ENCODE measurements around the gene TCAP. TPM values are rescaled to one million over a fixed set of nuclear protein-coding genes. Genes with fewer than 3 reads are reported as not detected.

The TCAP gene
- total and polyA plus RNA-seq, 10 of the 15 experiments (the other 5 are each of a cell fraction or from before 2014, with no cell fraction given) = 0.17 to 1.0 (median 0.36) TPM; not detected in 3

- Histone ChIP-seq H3K79me2 (ENCODE audit: control insufficient read depth, insufficient read depth, low read length) (no peaks in the 10 kb centered on the region), H3K4me2 (ENCODE audit: control insufficient read depth, insufficient read depth) (no peak overlapping the region), H3K27ac (ENCODE audit: control insufficient read depth, insufficient read depth) (no peak overlapping the region), H3K27me3 (replicated peaks in 1 of 2; ENCODE audit: control insufficient read depth in 2 of 2, insufficient read depth in 2 of 2, low read length in 1 of 2) (peaks cover 3 to 4% of the 10 kb centered on the region in 2 experiments; a peak in 3 of 4 replicates), H4K20me1 (ENCODE audit: control insufficient read depth, insufficient read depth) (no peaks in the 10 kb centered on the region; the same call in 1 of the 2 replicates), H3K4me3 (no peak overlapping the region), H3K9ac (ENCODE audit: control insufficient read depth, insufficient read depth, low read length) (no peak overlapping the region), H3K9me3 (replicated peaks; ENCODE audit: control insufficient read depth, insufficient read depth, low read length) (no peaks in the 10 kb centered on the region), H2AFZ (ENCODE audit: control insufficient read depth, low read depth, low read length) (no peak overlapping the region), H3K36me3 (ENCODE audit: control insufficient read depth in 2 of 2, insufficient read depth in 2 of 2, low read length in 1 of 2) (peaks cover 6 to 21% of the 10 kb centered on the region in 2 experiments; a peak in 3 of 4 replicates), H3K4me1 (ENCODE audit: control insufficient read depth, insufficient read depth, low read length) (peaks cover 6% of the 10 kb centered on the region; the same call in 1 of the 2 replicates)
- ATAC-seq = no peak
- in situ Hi-C loops (cut with MboI) = no loop called here
- no TSS peak for BruUV-seq (replicated peaks)
- no peak for DNase-seq (ENCODE audit: low read depth, low spot score)
- RAD21 ChIA-PET (ENCODE audit: unreplicated experiment) = no interaction called here
- SMC1A ChIA-PET (ENCODE audit: uncharacterized antibody, unreplicated experiment) = no interaction called here
- intact Hi-C loops (cut with micrococcal nuclease; ENCODE audit: unreplicated experiment) = no loop called here
- POLR2A ChIA-PET = no interaction called here
- WGBS (ENCODE audit: insufficient coverage, insufficient replicate concordance, low lambda C conversion rate, missing lambda C conversion rate) = no CpG with 5 or more reads among the region's 4 CpGs
- CTCF ChIA-PET = interaction anchor here (1.6 to 1.7 kb wide), 2 partner anchors 9 kb away, joined by 4 to 10 read pairs; no protein-coding TSS in a partner anchor
- no peak for FAIRE-seq
- no peak for TF ChIP-seq IRF4 (IDR thresholded peaks at IDR 0.05; ENCODE audit: low read depth, low read length)
- no peak for TF ChIP-seq ZBTB40 (IDR thresholded peaks at IDR 0.05; ENCODE audit: borderline replicate concordance)
- TF ChIP-seq, protein P1, sequence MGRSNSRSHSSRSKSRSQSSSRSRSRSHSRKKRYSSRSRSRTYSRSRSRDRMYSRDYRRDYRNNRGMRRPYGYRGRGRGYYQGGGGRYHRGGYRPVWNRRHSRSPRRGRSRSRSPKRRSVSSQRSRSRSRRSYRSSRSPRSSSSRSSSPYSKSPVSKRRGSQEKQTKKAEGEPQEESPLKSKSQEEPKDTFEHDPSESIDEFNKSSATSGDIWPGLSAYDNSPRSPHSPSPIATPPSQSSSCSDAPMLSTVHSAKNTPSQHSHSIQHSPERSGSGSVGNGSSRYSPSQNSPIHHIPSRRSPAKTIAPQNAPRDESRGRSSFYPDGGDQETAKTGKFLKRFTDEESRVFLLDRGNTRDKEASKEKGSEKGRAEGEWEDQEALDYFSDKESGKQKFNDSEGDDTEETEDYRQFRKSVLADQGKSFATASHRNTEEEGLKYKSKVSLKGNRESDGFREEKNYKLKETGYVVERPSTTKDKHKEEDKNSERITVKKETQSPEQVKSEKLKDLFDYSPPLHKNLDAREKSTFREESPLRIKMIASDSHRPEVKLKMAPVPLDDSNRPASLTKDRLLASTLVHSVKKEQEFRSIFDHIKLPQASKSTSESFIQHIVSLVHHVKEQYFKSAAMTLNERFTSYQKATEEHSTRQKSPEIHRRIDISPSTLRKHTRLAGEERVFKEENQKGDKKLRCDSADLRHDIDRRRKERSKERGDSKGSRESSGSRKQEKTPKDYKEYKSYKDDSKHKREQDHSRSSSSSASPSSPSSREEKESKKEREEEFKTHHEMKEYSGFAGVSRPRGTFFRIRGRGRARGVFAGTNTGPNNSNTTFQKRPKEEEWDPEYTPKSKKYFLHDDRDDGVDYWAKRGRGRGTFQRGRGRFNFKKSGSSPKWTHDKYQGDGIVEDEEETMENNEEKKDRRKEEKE (IDR thresholded peaks at IDR 0.05) = no peak
- TF ChIP-seq POLR2A (IDR thresholded peaks at IDR 0.05; ENCODE audit: low read depth, low read length) = no peak
- TF ChIP-seq SMAD5 (IDR thresholded peaks at IDR 0.05; ENCODE audit: low read depth) = no peak
- no peak for TF ChIP-seq BACH1 (IDR thresholded peaks at IDR 0.05; ENCODE audit: borderline replicate concordance)
- TF ChIP-seq FOXM1 (IDR thresholded peaks at IDR 0.05; ENCODE audit: low read depth, low read length) = no peak
- no peak for TF ChIP-seq EGR1 (IDR thresholded peaks at IDR 0.05; ENCODE audit: borderline replicate concordance in 1 of 2, low read depth in 2 of 2, low read length in 2 of 2)
- TF ChIP-seq, protein P2, sequence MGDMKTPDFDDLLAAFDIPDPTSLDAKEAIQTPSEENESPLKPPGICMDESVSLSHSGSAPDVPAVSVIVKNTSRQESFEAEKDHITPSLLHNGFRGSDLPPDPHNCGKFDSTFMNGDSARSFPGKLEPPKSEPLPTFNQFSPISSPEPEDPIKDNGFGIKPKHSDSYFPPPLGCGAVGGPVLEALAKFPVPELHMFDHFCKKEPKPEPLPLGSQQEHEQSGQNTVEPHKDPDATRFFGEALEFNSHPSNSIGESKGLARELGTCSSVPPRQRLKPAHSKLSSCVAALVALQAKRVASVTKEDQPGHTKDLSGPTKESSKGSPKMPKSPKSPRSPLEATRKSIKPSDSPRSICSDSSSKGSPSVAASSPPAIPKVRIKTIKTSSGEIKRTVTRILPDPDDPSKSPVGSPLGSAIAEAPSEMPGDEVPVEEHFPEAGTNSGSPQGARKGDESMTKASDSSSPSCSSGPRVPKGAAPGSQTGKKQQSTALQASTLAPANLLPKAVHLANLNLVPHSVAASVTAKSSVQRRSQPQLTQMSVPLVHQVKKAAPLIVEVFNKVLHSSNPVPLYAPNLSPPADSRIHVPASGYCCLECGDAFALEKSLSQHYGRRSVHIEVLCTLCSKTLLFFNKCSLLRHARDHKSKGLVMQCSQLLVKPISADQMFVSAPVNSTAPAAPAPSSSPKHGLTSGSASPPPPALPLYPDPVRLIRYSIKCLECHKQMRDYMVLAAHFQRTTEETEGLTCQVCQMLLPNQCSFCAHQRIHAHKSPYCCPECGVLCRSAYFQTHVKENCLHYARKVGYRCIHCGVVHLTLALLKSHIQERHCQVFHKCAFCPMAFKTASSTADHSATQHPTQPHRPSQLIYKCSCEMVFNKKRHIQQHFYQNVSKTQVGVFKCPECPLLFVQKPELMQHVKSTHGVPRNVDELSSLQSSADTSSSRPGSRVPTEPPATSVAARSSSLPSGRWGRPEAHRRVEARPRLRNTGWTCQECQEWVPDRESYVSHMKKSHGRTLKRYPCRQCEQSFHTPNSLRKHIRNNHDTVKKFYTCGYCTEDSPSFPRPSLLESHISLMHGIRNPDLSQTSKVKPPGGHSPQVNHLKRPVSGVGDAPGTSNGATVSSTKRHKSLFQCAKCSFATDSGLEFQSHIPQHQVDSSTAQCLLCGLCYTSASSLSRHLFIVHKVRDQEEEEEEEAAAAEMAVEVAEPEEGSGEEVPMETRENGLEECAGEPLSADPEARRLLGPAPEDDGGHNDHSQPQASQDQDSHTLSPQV (IDR thresholded peaks at IDR 0.05) = no peak
- no peak for TF ChIP-seq ASH2L (IDR thresholded peaks at IDR 0.05; ENCODE audit: borderline replicate concordance, low read depth)
- no peak for TF ChIP-seq HDAC6 (IDR thresholded peaks at IDR 0.05; ENCODE audit: unreplicated experiment)
- no peak for TF ChIP-seq SRF (IDR thresholded peaks at IDR 0.05; ENCODE audit: low read depth in 2 of 2, low read length in 2 of 2)
Observed at GRCh38 chr17:39663340-39663687, 1.8 kb upstream of the TCAP start.
